ENCODE measurements around the gene VWC2L. TPM values are rescaled to one million over a fixed set of nuclear protein-coding genes. Genes with fewer than 3 reads are reported as not detected.

The VWC2L gene
- total and polyA plus RNA-seq, 4 donors = not detected

- whole genome bisulfite sequencing = 69% methylated on average over 3 of the region's 3 CpGs
- no peaks in the 10 kb centered on the region for H3K4me1 ChIP-seq (ENCODE audit: control insufficient read depth in 4 of 4, insufficient read depth in 4 of 4, low read length in 3 of 4)
- H3K27me3 ChIP-seq (ENCODE audit: control insufficient read depth in 4 of 4, insufficient read depth in 4 of 4, low read length in 3 of 4) = peaks cover 0 to 5% (median 0%) of the 10 kb centered on the region in 4 donors
- no peak overlapping the region for H3K9ac ChIP-seq (ENCODE audit: low read depth in 1 of 2, low read length in 2 of 2)
- H3K4me3 ChIP-seq (ENCODE audit: low read depth in 1 of 3, low read length in 3 of 3) = no peak overlapping the region
- no peaks in the 10 kb centered on the region for H3K36me3 ChIP-seq (ENCODE audit: control insufficient read depth in 4 of 4, insufficient read depth in 3 of 4, low read depth in 1 of 4, low read length in 3 of 4)
- TF ChIP-seq REST (IDR thresholded peaks at IDR 0.05) = no peak
- no peak for TF ChIP-seq JUND (IDR thresholded peaks at IDR 0.05)
- TF ChIP-seq HNF4A (conservative IDR thresholded peaks at IDR 0.05) = no peak
- no peak overlapping the region for H3K27ac ChIP-seq (ENCODE audit: low read depth in 1 of 2, low read length in 2 of 2)
- no peaks in the 10 kb centered on the region for H3K9me3 ChIP-seq (ENCODE audit: control insufficient read depth in 4 of 4, low read length in 3 of 4)
- DNase-seq (ENCODE audit: low spot score) = no peak
These were observed 122.7 kb downstream of the VWC2L start for GRCh38 chr2:214533541-214533940.

GRCh38 chr2:214536625-214537024 is 125.8 kb downstream of the VWC2L start:
- H3K4me3 ChIP-seq (ENCODE audit: low read depth in 1 of 3, low read length in 3 of 3) = no peak overlapping the region
- H3K9ac ChIP-seq (ENCODE audit: low read depth in 1 of 2, low read length in 2 of 2) = no peak overlapping the region
- TF ChIP-seq ATF3 (IDR thresholded peaks at IDR 0.05) = no peak
- no peak for TF ChIP-seq JUND (IDR thresholded peaks at IDR 0.05)
- no peak for TF ChIP-seq REST (IDR thresholded peaks at IDR 0.05)
- TF ChIP-seq FOXA1 (IDR thresholded peaks at IDR 0.05) = no peak
- no peak for TF ChIP-seq YY1 (IDR thresholded peaks at IDR 0.05)
- TF ChIP-seq NR2F2 (IDR thresholded peaks at IDR 0.05) = no peak
- no peak overlapping the region for H3K27ac ChIP-seq (ENCODE audit: low read depth in 1 of 2, low read length in 2 of 2)
- 58% methylated on average over 3 of the region's 3 CpGs for WGBS
- H3K9me3 ChIP-seq (ENCODE audit: control insufficient read depth in 4 of 4, low read length in 3 of 4) = no peaks in the 10 kb centered on the region
- H3K4me1 ChIP-seq (ENCODE audit: control insufficient read depth in 4 of 4, insufficient read depth in 4 of 4, low read length in 3 of 4) = no peaks in the 10 kb centered on the region
- DNase-seq (ENCODE audit: low spot score) = no peak
- no peaks in the 10 kb centered on the region for H3K36me3 ChIP-seq (ENCODE audit: control insufficient read depth in 4 of 4, insufficient read depth in 3 of 4, low read depth in 1 of 4, low read length in 3 of 4)
- H3K27me3 ChIP-seq (ENCODE audit: control insufficient read depth in 4 of 4, insufficient read depth in 4 of 4, low read length in 3 of 4) = peaks cover 0 to 2% (median 0%) of the 10 kb centered on the region in 4 donors

- WGBS = 68% methylated on average over 3 of the region's 3 CpGs
- H3K4me3 ChIP-seq (ENCODE audit: low read depth in 1 of 3, low read length in 3 of 3) = no peak overlapping the region
- no peak overlapping the region for H3K27ac ChIP-seq (ENCODE audit: low read depth in 1 of 2, low read length in 2 of 2)
- H3K9ac ChIP-seq (ENCODE audit: low read depth in 1 of 2, low read length in 2 of 2) = no peak overlapping the region
- no peaks in the 10 kb centered on the region for H3K36me3 ChIP-seq (ENCODE audit: control insufficient read depth in 4 of 4, insufficient read depth in 3 of 4, low read depth in 1 of 4, low read length in 3 of 4)
- peaks cover 0 to 2% (median 0%) of the 10 kb centered on the region in 4 donors for H3K27me3 ChIP-seq (ENCODE audit: control insufficient read depth in 4 of 4, insufficient read depth in 4 of 4, low read length in 3 of 4)
- DNase-seq (ENCODE audit: low spot score) = no peak
- H3K9me3 ChIP-seq (ENCODE audit: control insufficient read depth in 4 of 4, low read length in 3 of 4) = no peaks in the 10 kb centered on the region
- no peaks in the 10 kb centered on the region for H3K4me1 ChIP-seq (ENCODE audit: control insufficient read depth in 4 of 4, insufficient read depth in 4 of 4, low read length in 3 of 4)
- TF ChIP-seq CTCF (IDR thresholded peaks at IDR 0.05; ENCODE audit: low read depth, low read length, missing input control) (no peak), RXRA (IDR thresholded peaks at IDR 0.05) (no peak), ATF3 (IDR thresholded peaks at IDR 0.05) (no peak), FOXA1 (IDR thresholded peaks at IDR 0.05) (no peak), SP1 (IDR thresholded peaks at IDR 0.05) (no peak), HNF4A (conservative IDR thresholded peaks at IDR 0.05) (no peak), YY1 (IDR thresholded peaks at IDR 0.05) (no peak), JUND (IDR thresholded peaks at IDR 0.05) (no peak), EGR1 (IDR thresholded peaks at IDR 0.05; ENCODE audit: low read depth in 2 of 2) (no peak), MAX (IDR thresholded peaks at IDR 0.05) (no peak), FOXA2 (IDR thresholded peaks at IDR 0.05) (no peak), RAD21 (IDR thresholded peaks at IDR 0.05) (no peak), ZBTB33 (IDR thresholded peaks at IDR 0.05) (no peak), TAF1 (conservative IDR thresholded peaks at IDR 0.05) (no peak), NR2F2 (IDR thresholded peaks at IDR 0.05) (no peak)
These were observed 127.1 kb downstream of the VWC2L start for GRCh38 chr2:214537929-214538328.
